ENCODE results near the gene NID1. TPM values are rescaled to one million over a fixed set of nuclear protein-coding genes. Genes with fewer than 3 reads are reported as not detected.

NID1 gene
- total RNA-seq, 1 experiment from 2014 or later: 11.1 TPM

GRCh38 chr1:235954306-235955283 lies 110.3 kb downstream of the NID1 start:
- Histone ChIP-seq H3K27me3 (ENCODE audit: low read length) (no peaks in the 10 kb centered on the region), H3K79me2 (ENCODE audit: low read length) (no peaks in the 10 kb centered on the region), H3K4me1 (ENCODE audit: insufficient read depth, low read length) (peaks cover 15% of the 10 kb centered on the region), H3K9ac (ENCODE audit: low read length) (no peak overlapping the region), H3K9me3 (ENCODE audit: low read length) (no peaks in the 10 kb centered on the region), H2AFZ (ENCODE audit: low read length) (no peak overlapping the region), H4K20me1 (ENCODE audit: low read length) (no peaks in the 10 kb centered on the region), H3K4me2 (ENCODE audit: low read length) (no peak overlapping the region), H3F3A (ENCODE audit: low read length, unreplicated experiment) (no peaks in the 10 kb centered on the region), H3K9me2 (replicated peaks; ENCODE audit: low read length) (no peaks in the 10 kb centered on the region), H3K36me3 (ENCODE audit: low read depth, low read length) (no peaks in the 10 kb centered on the region), H3K4me3 (ENCODE audit: low read length) (no peak overlapping the region), H3K27ac (ENCODE audit: low read length) (no peak overlapping the region)
- intact Hi-C loops (cut with micrococcal nuclease): no loop called here
- BruUV-seq (replicated peaks): no TSS peak
- no peak for ATAC-seq
- DNase-seq: no peak
- ChIA-PET POLR2A (ENCODE audit: unreplicated experiment) (no interaction called here), CTCF (no interaction called here)
- no peak for TF ChIP-seq CTCF (conservative IDR thresholded peaks at IDR 0.05; ENCODE audit: low read depth, low read length)
- no peak for TF ChIP-seq EZH2 (IDR thresholded peaks at IDR 0.05; ENCODE audit: low read length, unreplicated experiment)
- TF ChIP-seq EZH2phosphoT487 (IDR thresholded peaks at IDR 0.05; ENCODE audit: borderline replicate concordance, low read length): no peak

DNA sequence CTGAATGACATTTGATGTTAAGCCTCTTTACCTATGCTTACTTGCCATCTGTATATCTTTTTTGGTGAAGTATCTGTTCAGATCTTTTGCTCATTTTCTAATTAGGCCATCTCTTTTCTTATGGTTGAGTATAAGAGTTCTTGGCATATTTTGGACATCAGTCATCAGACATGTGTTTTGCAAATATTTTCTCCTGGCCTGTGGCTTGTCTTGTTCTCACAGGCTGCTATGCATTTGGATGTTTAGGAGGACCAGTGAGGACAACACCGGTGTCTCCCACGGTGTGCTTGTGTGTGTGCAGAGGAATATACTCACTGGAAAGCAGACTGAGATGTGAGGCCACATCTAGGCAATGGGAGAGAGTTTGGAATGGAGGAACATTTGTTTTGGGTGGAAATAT lies 111.1 kb downstream of the NID1 start:
- TF ChIP-seq EZH2 (IDR thresholded peaks at IDR 0.05; ENCODE audit: low read length, unreplicated experiment) (no peak), EZH2phosphoT487 (IDR thresholded peaks at IDR 0.05; ENCODE audit: borderline replicate concordance, low read length) (no peak), CTCF (conservative IDR thresholded peaks at IDR 0.05; ENCODE audit: low read depth, low read length) (no peak)
- H3K4me3 ChIP-seq (ENCODE audit: low read length): no peak overlapping the region
- peak overlapping the region; percentile 47; the same call in 1 of the 2 replicates for H3K27ac ChIP-seq (ENCODE audit: low read length)
- no peaks in the 10 kb centered on the region for H3K9me2 ChIP-seq (replicated peaks; ENCODE audit: low read length)
- H3K27me3 ChIP-seq (ENCODE audit: low read length): no peaks in the 10 kb centered on the region
- H3K4me2 ChIP-seq (ENCODE audit: low read length): no peak overlapping the region
- ATAC-seq (peak; percentile 65), DNase-seq (peak; percentile 48)
- no peak overlapping the region for H3K9ac ChIP-seq (ENCODE audit: low read length)
- H3K36me3 ChIP-seq (ENCODE audit: low read depth, low read length): no peaks in the 10 kb centered on the region
- no peaks in the 10 kb centered on the region for H3F3A ChIP-seq (ENCODE audit: low read length, unreplicated experiment)
- no peak overlapping the region for H2AFZ ChIP-seq (ENCODE audit: low read length)
- no peaks in the 10 kb centered on the region for H3K79me2 ChIP-seq (ENCODE audit: low read length)
- CTCF ChIA-PET: no interaction called here
- BruUV-seq (replicated peaks): no TSS peak
- intact Hi-C loops (cut with micrococcal nuclease): no loop called here
- POLR2A ChIA-PET (ENCODE audit: unreplicated experiment): no interaction called here
- H3K9me3 ChIP-seq (ENCODE audit: low read length): no peaks in the 10 kb centered on the region
- no peaks in the 10 kb centered on the region for H4K20me1 ChIP-seq (ENCODE audit: low read length)
- peaks cover 15% of the 10 kb centered on the region for H3K4me1 ChIP-seq (ENCODE audit: insufficient read depth, low read length)
